ENCODE results near the gene ABCB6.

- TF ChIP-seq CTCF (IDR thresholded peaks at IDR 0.05) = no peak
- no peak for TF ChIP-seq POLR2A (IDR thresholded peaks at IDR 0.05)
Measured at GRCh38 chr2:219266886-219267285, 48.1 kb upstream of the ABCB6 start.

Data from Peyer's patch (tissue), 4 donors.